ENCODE data around the gene PCCA.
"Not testable (repeated sequence)": the region's sequence is repeated elsewhere in the genome, so short reads cannot be mapped to it uniquely, and the experiment has no call there.

Gene PCCA

DNA sequence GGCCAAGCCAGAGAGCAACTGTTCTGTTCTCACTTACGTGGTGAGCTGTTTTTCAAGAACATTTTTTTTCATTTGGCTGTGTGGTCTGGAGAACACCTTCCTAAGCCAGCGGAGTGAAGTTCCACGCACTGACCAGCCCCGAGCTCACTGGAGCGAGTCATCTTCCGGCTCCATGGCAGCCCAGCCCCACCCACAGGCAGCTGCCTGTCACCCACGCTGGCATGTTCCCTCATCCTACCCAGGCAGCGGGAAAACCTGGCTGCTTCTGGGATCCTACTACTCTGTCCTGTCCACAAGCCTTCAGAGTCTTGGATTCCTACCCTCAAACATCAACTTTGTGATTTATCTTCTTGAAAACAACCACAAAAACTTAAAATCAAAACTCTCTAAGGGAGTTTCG, 423.5 kb downstream of the PCCA start:
- DNase-seq (ENCODE audit: low read depth): no peak

DNA sequence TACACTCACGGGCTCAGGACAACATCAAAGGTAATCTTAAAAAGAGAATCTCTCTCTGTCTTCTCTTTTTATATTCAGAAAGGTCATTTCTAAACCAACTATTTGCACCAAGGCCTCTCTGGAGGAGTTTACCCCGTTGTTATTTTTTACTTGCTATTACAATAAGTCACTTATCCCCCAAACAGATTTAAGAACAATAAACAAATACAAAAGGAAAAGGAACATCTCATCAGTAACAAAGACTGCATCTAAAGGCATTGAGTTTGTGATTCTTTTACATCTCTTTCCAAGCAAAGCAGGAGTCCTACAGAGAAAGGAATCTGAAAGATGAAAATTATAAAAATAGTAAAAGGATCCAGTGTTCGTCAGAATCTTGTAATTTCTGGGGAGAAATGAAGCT, 424.3 kb downstream of the PCCA start:
- DNase-seq (ENCODE audit: low read depth): no peak

- DNase-seq (ENCODE audit: low read depth): no peak
Observed at GRCh38 chr13:100513987-100514670, 425.2 kb downstream of the PCCA start.

DNA sequence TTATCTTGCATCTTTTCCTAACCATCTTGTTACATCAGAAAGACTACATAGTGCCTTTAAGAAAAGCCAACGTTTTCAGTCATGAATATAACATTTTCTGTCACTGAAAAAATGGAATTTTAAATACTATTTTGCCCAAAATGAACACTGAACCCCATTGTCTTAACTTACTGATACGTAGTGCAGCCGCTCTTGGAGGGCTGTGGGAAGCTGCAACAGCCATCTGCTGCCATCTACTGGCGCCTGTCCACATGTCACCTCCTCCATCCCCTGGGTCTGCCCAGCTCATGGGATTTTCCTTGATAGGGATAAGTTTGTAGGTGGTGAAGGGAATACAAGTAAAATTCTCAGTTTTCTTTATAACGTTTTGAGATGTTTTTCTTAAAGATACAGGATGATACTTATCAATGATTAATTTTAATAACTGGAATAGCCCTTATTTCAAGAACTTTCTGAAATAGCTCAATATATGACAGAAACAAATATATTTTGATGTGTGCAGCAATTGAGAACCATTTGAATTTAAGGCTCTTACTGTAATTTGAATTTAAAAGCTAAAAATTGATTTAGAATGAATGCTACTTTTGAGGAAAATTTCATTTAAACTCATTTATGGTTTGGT, 426.0 kb downstream of the PCCA start:
- DNase-seq (ENCODE audit: low read depth): peak; percentile 58

DNA sequence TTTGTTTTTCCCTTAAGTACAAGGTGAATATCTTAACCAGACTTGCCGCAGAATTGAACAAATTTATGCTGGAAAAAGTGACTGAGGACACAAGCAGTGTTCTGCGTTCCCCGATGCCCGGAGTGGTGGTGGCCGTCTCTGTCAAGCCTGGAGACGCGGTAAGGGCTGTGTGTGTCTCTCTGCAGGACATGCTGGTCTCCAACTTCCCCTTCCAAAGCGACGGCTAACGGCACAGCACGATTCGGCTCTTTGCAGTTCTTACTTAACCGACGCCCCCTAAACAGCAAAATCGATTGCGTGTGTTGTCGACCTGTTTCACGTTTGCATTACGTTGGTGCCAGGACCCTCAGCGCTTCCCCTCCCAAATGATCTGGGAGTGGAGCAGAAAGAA, 426.5 kb downstream of the PCCA start:
- no peak for DNase-seq (ENCODE audit: low read depth)

DNA sequence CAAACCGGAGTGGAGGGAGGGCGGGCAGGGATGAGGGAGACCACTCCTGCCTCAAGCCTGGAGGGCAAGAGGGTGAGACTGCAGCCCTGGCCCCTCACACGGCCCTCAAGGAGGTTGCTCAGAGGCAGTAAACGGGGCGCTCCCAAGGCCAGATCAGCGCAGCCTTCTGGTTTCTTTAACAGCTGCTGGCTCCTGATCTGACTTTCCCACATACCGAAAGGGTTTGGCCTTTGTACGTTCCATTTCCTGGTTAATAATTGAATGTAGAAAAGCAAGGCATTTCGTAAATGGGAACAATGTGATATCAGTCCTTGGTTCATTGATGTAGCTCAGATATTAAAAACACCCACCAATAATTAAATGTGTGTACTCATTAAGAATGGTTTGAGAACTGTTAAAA, 428.2 kb downstream of the PCCA start:
- no peak for DNase-seq (ENCODE audit: low read depth)

DNA sequence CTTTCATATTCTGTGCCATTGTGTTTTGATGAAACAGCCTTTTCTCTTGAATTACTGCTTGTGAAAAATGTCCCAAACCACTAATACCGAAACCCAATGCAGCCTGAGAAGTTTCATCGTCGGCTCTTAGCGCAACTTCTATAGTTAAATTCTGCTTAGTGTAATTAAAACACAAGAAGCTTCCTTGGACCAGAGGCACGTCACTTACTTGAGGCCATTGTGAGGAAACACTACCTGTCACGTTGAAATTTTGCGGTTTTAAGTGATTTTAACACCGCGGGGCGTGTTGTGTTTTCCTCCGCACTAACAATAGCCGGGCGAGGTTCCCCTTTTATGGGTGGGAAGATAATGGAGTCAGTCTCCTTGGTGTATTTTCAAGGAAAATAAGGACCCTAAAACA, 428.8 kb downstream of the PCCA start:
- DNase-seq (ENCODE audit: low read depth): no peak

GRCh38 chr13:100518394-100519062, 429.6 kb downstream of the PCCA start:
- DNase-seq (ENCODE audit: low read depth): no peak

DNA sequence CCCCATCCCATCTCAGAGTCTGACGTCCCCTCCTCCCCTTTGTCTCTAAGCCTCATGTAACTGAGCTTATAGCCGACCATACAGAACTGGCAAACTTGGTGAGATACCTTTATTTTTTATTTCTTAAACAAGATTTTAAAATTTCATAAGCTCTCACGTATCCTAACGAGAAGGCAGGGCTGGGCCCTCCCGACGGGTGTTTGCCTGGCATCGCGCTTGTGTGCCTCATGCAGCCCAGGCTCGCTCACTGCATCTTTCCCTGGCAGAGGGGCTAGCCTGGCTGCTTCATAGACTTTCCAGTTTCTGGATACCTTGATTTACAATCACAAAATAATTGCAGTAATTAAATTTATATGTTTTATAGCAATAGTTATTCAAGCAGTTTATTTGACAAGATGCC, 430.7 kb downstream of the PCCA start:
- DNase-seq (ENCODE audit: low read depth): no peak

- DNase-seq (ENCODE audit: low read depth): no peak
Observed at GRCh38 chr13:100520936-100521850, 432.3 kb downstream of the PCCA start.

GRCh38 chr13:100521851-100522617, 433.1 kb downstream of the PCCA start:
- DNase-seq (ENCODE audit: low read depth): no peak

- DNase-seq (ENCODE audit: low read depth): no peak
Observed at GRCh38 chr13:100522618-100523309, 433.9 kb downstream of the PCCA start.

- DNase-seq (ENCODE audit: low read depth): no peak
Observed at GRCh38 chr13:100523411-100523810, 434.5 kb downstream of the PCCA start.

DNA sequence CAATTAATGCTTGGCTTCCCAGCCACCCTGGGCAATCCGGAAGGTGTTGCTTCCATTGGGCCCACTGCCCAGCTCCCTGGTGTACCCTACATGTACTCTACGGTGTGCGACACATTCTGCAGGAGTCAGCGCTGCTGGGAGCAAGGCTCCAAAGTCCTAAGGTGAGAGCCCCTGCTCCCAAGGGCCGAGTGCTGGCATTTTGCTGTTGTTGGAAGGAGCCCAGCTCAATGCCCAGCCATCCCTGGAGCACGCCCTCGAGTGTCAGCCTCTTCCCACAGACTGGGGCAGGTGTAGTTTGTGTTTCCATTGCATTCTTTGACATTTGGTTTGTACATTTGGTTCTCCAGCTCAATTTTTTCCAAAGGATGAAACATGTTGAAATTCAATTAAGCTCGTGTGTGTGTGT, 435.1 kb downstream of the PCCA start:
- no peak for DNase-seq (ENCODE audit: low read depth)

GRCh38 chr13:100524688-100525087, 435.8 kb downstream of the PCCA start:
- not testable (repeated sequence) for DNase-seq (ENCODE audit: low read depth)

- no peak for DNase-seq (ENCODE audit: low read depth)
Observed at GRCh38 chr13:100525453-100526317, 436.8 kb downstream of the PCCA start.

DNA sequence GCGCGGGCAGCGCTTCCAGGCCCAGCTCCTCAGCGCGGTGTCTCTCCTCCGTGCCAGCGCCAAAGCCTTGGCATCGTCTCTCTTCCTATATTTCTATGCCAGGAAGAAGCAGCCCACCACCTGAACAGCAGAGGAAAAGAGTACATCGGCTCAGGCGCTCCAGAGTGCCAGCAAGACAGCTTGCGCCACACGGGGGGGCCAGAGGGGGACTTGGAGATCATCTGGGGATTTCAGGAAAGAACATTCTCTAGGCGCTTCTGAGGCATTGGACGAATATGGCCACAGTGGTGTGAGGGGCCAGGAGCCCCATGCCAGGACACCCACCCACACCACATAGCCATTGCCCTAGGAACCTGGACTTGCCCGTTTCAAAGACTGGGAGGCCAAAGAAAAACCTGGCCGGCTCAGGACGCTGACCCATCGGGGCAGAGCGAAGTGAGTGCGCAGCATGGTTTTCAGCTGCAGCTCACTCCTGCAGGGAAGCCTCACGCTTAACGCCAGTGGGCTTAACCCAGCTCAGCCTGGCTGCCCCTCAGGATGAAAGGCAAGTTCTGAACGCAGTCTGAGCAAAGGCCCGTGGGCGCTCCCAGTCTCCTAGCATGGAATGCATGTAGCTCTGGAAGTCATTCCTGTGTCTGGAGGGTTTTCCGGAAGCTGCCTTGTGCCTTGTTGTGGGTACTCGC, 437.6 kb downstream of the PCCA start:
- DNase-seq (ENCODE audit: low read depth): no peak

- DNase-seq (ENCODE audit: low read depth): no peak
Observed at GRCh38 chr13:100527644-100528043, 438.8 kb downstream of the PCCA start.

DNA sequence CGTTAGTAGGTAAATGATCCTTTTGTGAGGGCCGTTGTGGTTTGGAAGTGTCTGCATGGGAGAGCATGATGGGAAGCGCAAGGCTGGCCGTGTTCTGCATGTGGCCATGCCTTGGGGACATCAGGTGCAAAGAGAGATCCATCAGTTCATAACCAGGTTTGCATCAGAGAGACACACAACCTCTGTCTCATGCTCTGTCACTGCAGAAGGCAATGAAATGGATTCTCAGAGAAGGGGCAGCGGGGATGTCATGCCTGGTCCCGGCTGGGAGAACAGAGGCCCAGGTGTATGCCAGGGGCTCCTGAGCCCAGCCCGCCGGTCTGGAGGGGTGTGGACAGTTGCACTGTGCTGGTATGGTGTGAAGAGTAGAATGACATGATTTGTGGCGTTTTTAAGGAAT, 439.5 kb downstream of the PCCA start:
- DNase-seq (ENCODE audit: low read depth): no peak
